Endometrium (tissue), 2 donors: ENCODE data around the gene CTSE.

Experiments
- FAIRE-seq: peaks from 2 replicates; lab custom pipeline; 2012; peaks lifted over from hg19 to GRCh38; lab: Jason Lieb, UNC
- donor health status: control.
- donor health status: control.

CTSE gene

GRCh38 chr1:205970486-205970885 lies 53.2 kb downstream of the CTSE start:
- no peak for FAIRE-seq

- FAIRE-seq = no peak
These were observed 54.5 kb downstream of the CTSE start for GRCh38 chr1:205969229-205969628.

- no peak for FAIRE-seq
These were observed 56.0 kb downstream of the CTSE start for GRCh38 chr1:205967554-205968335.

GRCh38 chr1:205965036-205965884 lies 58.4 kb downstream of the CTSE start:
- no peak for FAIRE-seq

GRCh38 chr1:205963352-205964155 lies 60.1 kb downstream of the CTSE start:
- FAIRE-seq = no peak

- no peak for FAIRE-seq
These were observed 60.9 kb downstream of the CTSE start for GRCh38 chr1:205962821-205963221.

GRCh38 chr1:205961991-205962820 lies 61.5 kb downstream of the CTSE start:
- FAIRE-seq = no peak

- FAIRE-seq = no peak
These were observed 62.3 kb downstream of the CTSE start for GRCh38 chr1:205961405-205961804.

GRCh38 chr1:205959789-205960188 lies 63.9 kb downstream of the CTSE start:
- FAIRE-seq = no peak
